Lower leg skin (tissue), 4 donors: Measurements from ENCODE around the gene NIM1K. TPM values are rescaled to one million over a fixed set of nuclear protein-coding genes. Genes with fewer than 3 reads are reported as not detected.
"Not testable (repeated sequence)": the region's sequence is repeated elsewhere in the genome, so short reads cannot be mapped to it uniquely, and the experiment has no call there.

Experiments used
- DNase-seq, 2 donors: peaks; one replicate each; pipeline ENCODE4 v3.0.0-alpha.2; 2019; ENCODE audit warnings: low spot score in 2 of 2
- H3K4me3 ChIP-seq: fragments of 200-600 bp; sonication (generic); 2 replicates; pipeline ENCODE4 v1.5.1; 2017; ENCODE audit warnings: mild to moderate bottlenecking, low read depth; ENCODE audit not compliant: poor library complexity, severe bottlenecking
- CTCF ChIP-seq, 3 donors: fragments of 450-650 bp; IDR thresholded peaks; one replicate each; pipeline ENCODE4 v1.5.1; 2016; ENCODE audit warnings: antibody characterized with exemption in 3 of 3, mild to moderate bottlenecking in 3 of 3, moderate library complexity in 2 of 3
- POLR2A ChIP-seq, 2 donors: fragments of 450-650 bp; IDR thresholded peaks; one replicate each; pipeline ENCODE4 v1.6.1; 2016 to 2017; ENCODE audit warnings: antibody characterized with exemption in 2 of 2, mild to moderate bottlenecking in 1 of 2, moderate library complexity in 1 of 2
- WGBS, 2 donors: methylation state at CpG; one replicate each; pipeline ENCODE4 v1.1.5; 2018; 5-methylcytosine and 5-hydroxymethylcytosine counted together
- intact Hi-C: fragments of 100-400 bp; cut with DNase I; formaldehyde crosslinking; loops from one replicate; pipeline ENCODE4 v1.15.0; 2023; ENCODE audit warnings: low total_unique reads
- total RNA-seq, 4 donors: library from RNA; depleted of rRNA; stranded (reverse); fragments of >200 nt; gene quantifications; one replicate each; pipeline ENCODE4 v1.1.0, GENCODE V29; 2016

NIM1K gene
- total RNA-seq, 4 donors from 2014 or later: 0.44 to 2.5 (median 0.65) TPM; not detected in 1

- peak in 1 of 2 donors; percentile 68 for DNase-seq
- no peak overlapping the region for H3K4me3 ChIP-seq
- TF ChIP-seq CTCF (IDR thresholded peaks at IDR 0.05) (no peak), POLR2A (IDR thresholded peaks at IDR 0.05) (no peak)
- intact Hi-C loops: no loop called here
- WGBS, 2 donors: 84 to 91% methylated on average over 18 to 19 of the region's 19 CpGs
Observed at GRCh38 chr5:43245724-43246385, 53.8 kb downstream of the NIM1K start.

GRCh38 chr5:43251754-43252153 is 59.7 kb downstream of the NIM1K start:
- intact Hi-C loops: no loop called here
- peak in 1 of 2 donors; percentile 31 for DNase-seq
- 83 to 87% methylated on average over 5 of the region's 5 CpGs for WGBS, 2 donors
- no peak overlapping the region for H3K4me3 ChIP-seq
- TF ChIP-seq CTCF (IDR thresholded peaks at IDR 0.05) (no peak), POLR2A (IDR thresholded peaks at IDR 0.05) (no peak)

GRCh38 chr5:43255704-43256103 is 63.7 kb downstream of the NIM1K start:
- TF ChIP-seq CTCF (IDR thresholded peaks at IDR 0.05): no peak
- no peak for TF ChIP-seq POLR2A (IDR thresholded peaks at IDR 0.05)
- no peak for DNase-seq
- intact Hi-C loops: no loop called here
- H3K4me3 ChIP-seq: no peak overlapping the region
- WGBS, 2 donors: 69 to 85% methylated on average over 2 of the region's 2 CpGs

- 52 to 68% methylated on average over 2 of the region's 2 CpGs for WGBS, 2 donors
- TF ChIP-seq CTCF (IDR thresholded peaks at IDR 0.05): no peak
- TF ChIP-seq POLR2A (IDR thresholded peaks at IDR 0.05): no peak
- peak in 1 of 2 donors; percentile 62 for DNase-seq
- intact Hi-C loops: no loop called here
- H3K4me3 ChIP-seq: no peak overlapping the region
Observed at GRCh38 chr5:43256261-43256966, 64.4 kb downstream of the NIM1K start.

GRCh38 chr5:43258116-43258515 is 66.1 kb downstream of the NIM1K start:
- no peak overlapping the region for H3K4me3 ChIP-seq
- intact Hi-C loops: no loop called here
- WGBS, 2 donors: 75 to 80% methylated on average over 1 of the region's 1 CpG
- no peak for DNase-seq
- TF ChIP-seq POLR2A (IDR thresholded peaks at IDR 0.05) (no peak), CTCF (IDR thresholded peaks at IDR 0.05) (no peak)

- intact Hi-C loops, H3K4me3 ChIP-seq, DNase-seq: not testable (repeated sequence)
- WGBS, 2 donors: 93 to 94% methylated on average over 2 of the region's 2 CpGs
Observed at GRCh38 chr5:43262269-43262668, 70.2 kb downstream of the NIM1K start.
